Liver (tissue), 9 donors: ENCODE results near the gene NDUFA9. TPM values are rescaled to one million over a fixed set of nuclear protein-coding genes. Genes with fewer than 3 reads are reported as not detected.

Source experiments
- DNase-seq: peaks from one replicate; pipeline ENCODE4 v3.0.0-alpha.2; 2017; ENCODE audit warnings: low spot score
- H3K27ac ChIP-seq, 2 donors: one replicate each; pipeline ENCODE4 v1.7.0; 2013; ENCODE audit warnings: inconsistent platforms in 2 of 2, low read length in 2 of 2, control low read depth in 1 of 2, low read depth in 1 of 2, mild to moderate bottlenecking in 1 of 2
- H3K27me3 ChIP-seq, 4 donors: one replicate each; pipeline versions ENCODE4 v1.6.1 to v1.7.0; 2013; ENCODE audit warnings: low read length in 3 of 4, inconsistent platforms in 1 of 4, mild to moderate bottlenecking in 1 of 4, moderate library complexity in 1 of 4; ENCODE audit not compliant: control insufficient read depth in 4 of 4, insufficient read depth in 4 of 4
- H3K36me3 ChIP-seq, 4 donors: one replicate each; pipeline versions ENCODE4 v1.6.1 to v1.7.0; 2013; ENCODE audit warnings: low read length in 3 of 4, mild to moderate bottlenecking in 3 of 4, low read depth in 1 of 4, moderate library complexity in 1 of 4; ENCODE audit not compliant: control insufficient read depth in 4 of 4, insufficient read depth in 3 of 4
- H3K4me1 ChIP-seq, 4 donors: one replicate each; pipeline versions ENCODE4 v1.6.1 to v1.7.0; 2013; ENCODE audit warnings: low read length in 3 of 4, mild to moderate bottlenecking in 3 of 4, moderate library complexity in 1 of 4; ENCODE audit not compliant: control insufficient read depth in 4 of 4, insufficient read depth in 4 of 4
- H3K4me3 ChIP-seq, 3 donors: one replicate each; pipeline versions ENCODE4 v1.6.1 to v1.7.0; 2013; ENCODE audit warnings: low read length in 3 of 3, control low read depth in 1 of 3, low read depth in 1 of 3, mild to moderate bottlenecking in 1 of 3
- H3K9ac ChIP-seq, 2 donors: one replicate each; pipeline ENCODE4 v1.7.0; 2013; ENCODE audit warnings: low read length in 2 of 2, mild to moderate bottlenecking in 2 of 2, moderate library complexity in 2 of 2, control low read depth in 1 of 2, low read depth in 1 of 2
- H3K9me3 ChIP-seq, 4 donors: one replicate each; pipeline versions ENCODE4 v1.6.1 to v1.7.0; 2013; ENCODE audit warnings: low read length in 3 of 4; ENCODE audit not compliant: control insufficient read depth in 4 of 4
- EGR1 ChIP-seq, 2 donors: IDR thresholded peaks; 2 replicates each; pipeline ENCODE4 v1.6.1; 2016 to 2018; ENCODE audit warnings: antibody characterized with exemption in 2 of 2, low read depth in 2 of 2
- FOXA1 ChIP-seq: IDR thresholded peaks from 2 replicates; pipeline ENCODE4 v1.6.1; 2016; ENCODE audit warnings: antibody characterized with exemption
- FOXA2 ChIP-seq: IDR thresholded peaks from 2 replicates; pipeline ENCODE4 v1.6.1; 2016; ENCODE audit warnings: antibody characterized with exemption
- GABPA ChIP-seq, 2 donors: IDR thresholded peaks in 1 of 2; conservative IDR thresholded peaks in 1 of 2; 2 replicates each; pipeline ENCODE4 v1.6.1; 2016; ENCODE audit warnings: antibody characterized with exemption in 2 of 2, mild to moderate bottlenecking in 1 of 2, moderate library complexity in 1 of 2
- HNF4A ChIP-seq, 2 donors: conservative IDR thresholded peaks; 2 replicates each; pipeline ENCODE4 v1.6.1; 2016; ENCODE audit warnings: antibody characterized with exemption in 2 of 2, mild to moderate bottlenecking in 2 of 2
- HNF4G ChIP-seq: IDR thresholded peaks from 2 replicates; pipeline ENCODE4 v1.6.1; 2016; ENCODE audit warnings: antibody characterized with exemption
- NR2F2 ChIP-seq: IDR thresholded peaks from 2 replicates; pipeline ENCODE4 v1.6.1; 2016; ENCODE audit warnings: antibody characterized with exemption
- RXRA ChIP-seq, 2 donors: IDR thresholded peaks; 2 replicates each; pipeline ENCODE4 v1.6.1; 2017 to 2018; ENCODE audit warnings: antibody characterized with exemption in 2 of 2, mild to moderate bottlenecking in 1 of 2
- SP1 ChIP-seq: IDR thresholded peaks from 2 replicates; pipeline ENCODE4 v1.6.1; 2018; ENCODE audit warnings: antibody characterized with exemption, mild to moderate bottlenecking
- TAF1 ChIP-seq: conservative IDR thresholded peaks from 2 replicates; pipeline ENCODE4 v1.6.1; 2016; ENCODE audit warnings: antibody characterized with exemption, mild to moderate bottlenecking
- YY1 ChIP-seq: IDR thresholded peaks from 2 replicates; pipeline ENCODE4 v1.6.1; 2016; ENCODE audit warnings: antibody characterized with exemption, mild to moderate bottlenecking
- WGBS: extraction: QIAGEN DNeasy Blood & Tissue Kit; methylation state at CpG from one replicate; pipeline ENCODE4 v1.1.7; 2013; 5-methylcytosine and 5-hydroxymethylcytosine counted together
- polyA plus RNA-seq, 2 donors: library from polyadenylated mRNA; stranded (reverse) in 1 of 2; unstranded in 1 of 2; fragments of 200-250 nt in 1 of 2; fragments of >200 nt in 1 of 2; fragmentation: Nextera tagmentation in 1 of 2; extraction: Ambion mirVana in 1 of 2; gene quantifications; one replicate each; pipeline versions ENCODE4 v1.2.1 to v1.2.3, GENCODE V29; 2013 to 2015
- total RNA-seq, 2 donors: library from RNA; depleted of rRNA; stranded (reverse); fragments of >200 nt; gene quantifications; one replicate each; pipeline ENCODE4 v1.2.3, GENCODE V29; 2014
- TF ChIP-seq, protein P1 (sequence below): IDR thresholded peaks from 2 replicates; pipeline ENCODE4 v1.6.1; 2016; ENCODE audit warnings: antibody characterized with exemption, mild to moderate bottlenecking
- TF ChIP-seq, protein P2 (sequence below): IDR thresholded peaks from 2 replicates; pipeline ENCODE4 v1.6.1; 2016; ENCODE audit warnings: antibody characterized with exemption
- TF ChIP-seq, protein P3 (sequence below): IDR thresholded peaks from 2 replicates; pipeline ENCODE4 v1.6.1; 2016; ENCODE audit warnings: antibody characterized with exemption
- TF ChIP-seq, protein P4 (sequence below): fragments of 150-350 bp; IDR thresholded peaks from 2 replicates; pipeline ENCODE4 v1.5.1; 2017; ENCODE audit warnings: improper control_type of control experiment, low read depth, low read length; ENCODE audit not compliant: missing input control
- donor health status: healthy.
- donor health status: healthy.
- donor health status: healthy.
- donor health status: healthy.
- donor health status: healthy.

NDUFA9 gene
- total and polyA plus RNA-seq, 4 donors, result 21.4 to 132 (median 56.6) TPM

DNA sequence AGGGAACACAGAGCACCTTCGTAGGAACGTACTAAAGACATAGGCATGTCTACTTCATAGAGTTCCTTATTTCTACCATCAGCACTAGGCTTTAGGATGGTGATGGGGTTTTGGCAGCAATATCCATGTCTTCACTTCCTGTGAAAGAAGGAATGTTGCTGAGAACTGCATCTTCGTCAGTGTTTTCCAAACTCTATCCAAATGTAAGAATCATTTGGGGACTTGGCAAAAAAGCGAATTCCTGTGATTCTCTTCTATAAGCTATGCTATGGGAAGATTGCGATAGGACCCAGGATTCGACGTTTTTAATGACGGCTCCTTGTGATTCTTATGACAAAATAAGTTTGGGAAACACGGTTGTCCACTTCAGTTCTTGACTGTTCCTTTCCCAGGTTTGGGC lies 39.8 kb upstream of the NDUFA9 start (continued):
- TF ChIP-seq, protein P1, sequence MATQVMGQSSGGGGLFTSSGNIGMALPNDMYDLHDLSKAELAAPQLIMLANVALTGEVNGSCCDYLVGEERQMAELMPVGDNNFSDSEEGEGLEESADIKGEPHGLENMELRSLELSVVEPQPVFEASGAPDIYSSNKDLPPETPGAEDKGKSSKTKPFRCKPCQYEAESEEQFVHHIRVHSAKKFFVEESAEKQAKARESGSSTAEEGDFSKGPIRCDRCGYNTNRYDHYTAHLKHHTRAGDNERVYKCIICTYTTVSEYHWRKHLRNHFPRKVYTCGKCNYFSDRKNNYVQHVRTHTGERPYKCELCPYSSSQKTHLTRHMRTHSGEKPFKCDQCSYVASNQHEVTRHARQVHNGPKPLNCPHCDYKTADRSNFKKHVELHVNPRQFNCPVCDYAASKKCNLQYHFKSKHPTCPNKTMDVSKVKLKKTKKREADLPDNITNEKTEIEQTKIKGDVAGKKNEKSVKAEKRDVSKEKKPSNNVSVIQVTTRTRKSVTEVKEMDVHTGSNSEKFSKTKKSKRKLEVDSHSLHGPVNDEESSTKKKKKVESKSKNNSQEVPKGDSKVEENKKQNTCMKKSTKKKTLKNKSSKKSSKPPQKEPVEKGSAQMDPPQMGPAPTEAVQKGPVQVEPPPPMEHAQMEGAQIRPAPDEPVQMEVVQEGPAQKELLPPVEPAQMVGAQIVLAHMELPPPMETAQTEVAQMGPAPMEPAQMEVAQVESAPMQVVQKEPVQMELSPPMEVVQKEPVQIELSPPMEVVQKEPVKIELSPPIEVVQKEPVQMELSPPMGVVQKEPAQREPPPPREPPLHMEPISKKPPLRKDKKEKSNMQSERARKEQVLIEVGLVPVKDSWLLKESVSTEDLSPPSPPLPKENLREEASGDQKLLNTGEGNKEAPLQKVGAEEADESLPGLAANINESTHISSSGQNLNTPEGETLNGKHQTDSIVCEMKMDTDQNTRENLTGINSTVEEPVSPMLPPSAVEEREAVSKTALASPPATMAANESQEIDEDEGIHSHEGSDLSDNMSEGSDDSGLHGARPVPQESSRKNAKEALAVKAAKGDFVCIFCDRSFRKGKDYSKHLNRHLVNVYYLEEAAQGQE, result no peak
- no peak for TF ChIP-seq YY1

DNA sequence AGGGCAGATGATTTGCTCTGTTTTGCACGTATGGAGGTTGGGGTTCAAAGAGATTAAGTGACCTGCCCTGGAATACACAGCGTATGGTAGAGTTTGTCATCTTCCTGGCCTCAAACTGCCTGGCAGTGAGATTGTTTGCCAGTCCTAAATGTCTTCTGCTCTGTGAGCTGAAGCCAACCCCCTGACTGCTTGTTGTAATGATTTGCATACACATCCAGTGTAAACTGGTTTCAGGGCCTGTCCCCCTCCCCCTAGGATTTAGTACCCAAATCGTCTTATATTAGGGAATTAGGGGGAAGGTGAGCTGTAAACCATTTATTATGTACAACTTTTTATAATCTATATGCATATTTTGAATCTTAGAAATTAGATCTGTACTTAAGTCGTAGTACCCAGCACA lies 38.4 kb upstream of the NDUFA9 start:
- Histone ChIP-seq H3K36me3 (peaks cover 6 to 44% (median 28%) of the 10 kb centered on the region in 4 donors), H3K27ac (no peak overlapping the region), H3K9me3 (no peaks in the 10 kb centered on the region), H3K4me1 (no peaks in the 10 kb centered on the region), H3K9ac (no peak overlapping the region), H3K27me3 (no peaks in the 10 kb centered on the region), H3K4me3 (no peak overlapping the region)
- 72% methylated on average over 4 of the region's 4 CpGs for WGBS
- DNase-seq, result no peak
- TF ChIP-seq FOXA2 (no peak), HNF4G (no peak), RXRA (IDR thresholded peaks at IDR 0.05) (no peak), NR2F2 (no peak), FOXA1 (no peak), EGR1 (IDR thresholded peaks at IDR 0.05; ENCODE audit: low read depth in 2 of 2) (no peak), SP1 (no peak), YY1 (no peak), TAF1 (no peak), HNF4A (conservative IDR thresholded peaks at IDR 0.05) (no peak), GABPA (IDR thresholded peaks at IDR 0.05 in 1 of 2, conservative IDR thresholded peaks at IDR 0.05 in 1 of 2) (no peak)
- TF ChIP-seq, protein P2, sequence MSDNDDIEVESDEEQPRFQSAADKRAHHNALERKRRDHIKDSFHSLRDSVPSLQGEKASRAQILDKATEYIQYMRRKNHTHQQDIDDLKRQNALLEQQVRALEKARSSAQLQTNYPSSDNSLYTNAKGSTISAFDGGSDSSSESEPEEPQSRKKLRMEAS, result no peak
- TF ChIP-seq, protein P1, result no peak
- TF ChIP-seq, protein P3, sequence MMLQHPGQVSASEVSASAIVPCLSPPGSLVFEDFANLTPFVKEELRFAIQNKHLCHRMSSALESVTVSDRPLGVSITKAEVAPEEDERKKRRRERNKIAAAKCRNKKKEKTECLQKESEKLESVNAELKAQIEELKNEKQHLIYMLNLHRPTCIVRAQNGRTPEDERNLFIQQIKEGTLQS, result no peak
- TF ChIP-seq, protein P4, sequence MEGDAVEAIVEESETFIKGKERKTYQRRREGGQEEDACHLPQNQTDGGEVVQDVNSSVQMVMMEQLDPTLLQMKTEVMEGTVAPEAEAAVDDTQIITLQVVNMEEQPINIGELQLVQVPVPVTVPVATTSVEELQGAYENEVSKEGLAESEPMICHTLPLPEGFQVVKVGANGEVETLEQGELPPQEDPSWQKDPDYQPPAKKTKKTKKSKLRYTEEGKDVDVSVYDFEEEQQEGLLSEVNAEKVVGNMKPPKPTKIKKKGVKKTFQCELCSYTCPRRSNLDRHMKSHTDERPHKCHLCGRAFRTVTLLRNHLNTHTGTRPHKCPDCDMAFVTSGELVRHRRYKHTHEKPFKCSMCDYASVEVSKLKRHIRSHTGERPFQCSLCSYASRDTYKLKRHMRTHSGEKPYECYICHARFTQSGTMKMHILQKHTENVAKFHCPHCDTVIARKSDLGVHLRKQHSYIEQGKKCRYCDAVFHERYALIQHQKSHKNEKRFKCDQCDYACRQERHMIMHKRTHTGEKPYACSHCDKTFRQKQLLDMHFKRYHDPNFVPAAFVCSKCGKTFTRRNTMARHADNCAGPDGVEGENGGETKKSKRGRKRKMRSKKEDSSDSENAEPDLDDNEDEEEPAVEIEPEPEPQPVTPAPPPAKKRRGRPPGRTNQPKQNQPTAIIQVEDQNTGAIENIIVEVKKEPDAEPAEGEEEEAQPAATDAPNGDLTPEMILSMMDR, result no peak
